SH-SY5Y (cell line): ENCODE results near the gene TOP2A.

Experiments
- GATA2 ChIP-seq: IDR thresholded peaks from 2 replicates; pipeline ENCODE4 v1.6.1; 2011; ENCODE audit warnings: mild to moderate bottlenecking, low read depth, low read length
- GATA3 ChIP-seq: IDR thresholded peaks from 2 replicates; pipeline ENCODE4 v1.6.1; 2011; ENCODE audit warnings: low read depth, mild to moderate bottlenecking, low read length, moderate library complexity

GRCh38 chr17:40369923-40370322 lies 47.8 kb downstream of the TOP2A start:
- no peak for TF ChIP-seq GATA3
- TF ChIP-seq GATA2 = no peak
